ENCODE measurements around the gene TBCK.

Gene TBCK

DNA sequence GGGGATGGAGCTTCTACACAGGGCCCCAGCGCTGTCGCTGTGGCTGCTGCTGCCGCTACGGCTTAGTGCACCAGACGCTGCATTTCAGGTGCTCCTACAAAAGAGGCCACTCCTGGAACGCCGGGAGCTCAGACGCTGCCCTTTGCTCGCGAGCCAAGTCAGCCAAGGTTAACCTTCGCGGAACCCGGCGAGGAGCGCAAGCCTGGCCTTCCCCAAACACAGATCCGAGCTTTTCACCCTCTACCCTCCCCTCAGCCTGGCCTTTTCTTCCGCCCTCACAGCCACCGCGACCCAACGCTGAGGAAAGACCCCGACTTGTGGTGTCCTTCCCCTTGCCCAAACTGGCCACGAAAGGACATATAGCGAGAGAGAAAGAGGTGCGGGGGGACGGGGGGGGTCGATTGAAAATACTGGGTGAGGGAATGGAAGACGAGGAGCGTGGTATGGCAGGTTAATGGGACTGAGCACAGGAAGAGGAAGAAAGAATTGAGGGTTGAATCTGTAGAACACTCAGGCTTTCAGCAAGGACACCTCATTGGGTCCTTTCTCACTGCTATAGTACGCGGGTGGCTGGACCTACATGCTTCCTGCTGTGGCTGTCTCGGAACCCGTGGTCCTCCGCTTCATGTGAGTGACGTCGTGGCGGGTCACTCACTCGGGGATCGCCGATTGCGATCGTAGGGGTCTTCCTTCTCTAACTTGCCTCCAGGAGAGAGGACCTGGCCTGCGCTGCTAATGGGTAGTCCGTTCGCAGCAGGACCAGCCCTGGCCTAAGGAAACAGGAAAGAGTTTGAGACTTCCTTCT lies at the start of gene TBCK, which contains the start of gene AIMP1:
TBCK (minus strand) TSS at position 242 of the 805 bp plus-strand sequence. CDS start 7,249 bp downstream, outside the sequence.
AIMP1 (plus strand) TSS at position 583 of the 805 bp plus-strand sequence. CDS start 8,460 bp downstream, outside the sequence.
- Mint-ChIP-seq H3K4me1 (ENCODE audit: low read depth) (peaks cover 33% of the 10 kb centered on the region), H3K36me3 (ENCODE audit: low read depth) (peaks cover 29% of the 10 kb centered on the region), H3K9me3 (no peaks in the 10 kb centered on the region), H3K27me3 (no peaks in the 10 kb centered on the region), H3K4me3 (no peak within 1 kb of the TSS), H3K27ac (no peak within 1 kb of the TSS)

DNA sequence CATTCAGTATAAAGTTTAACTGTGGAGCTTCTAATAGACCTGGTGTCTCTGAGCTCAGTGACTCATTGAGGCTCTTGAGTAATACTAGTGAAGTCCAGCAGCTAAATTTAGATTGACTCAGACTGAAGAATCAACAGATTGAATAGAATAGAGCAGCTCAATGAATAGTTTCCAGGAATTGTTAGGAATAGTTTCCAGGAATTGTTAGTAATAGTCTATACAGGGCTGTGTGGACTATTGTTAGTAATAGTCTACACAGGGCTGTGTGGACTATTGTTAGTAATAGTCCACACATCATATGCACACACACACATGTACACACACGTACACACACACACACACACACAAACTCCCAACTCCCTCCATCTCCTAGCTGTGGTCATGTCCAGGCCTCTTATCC lies 49.6 kb upstream of the TBCK start:
- Mint-ChIP-seq H3K4me1 (ENCODE audit: low read depth) (no peaks in the 10 kb centered on the region), H3K9me3 (no peaks in the 10 kb centered on the region), H3K4me3 (no peak overlapping the region), H3K36me3 (ENCODE audit: low read depth) (no peaks in the 10 kb centered on the region), H3K27me3 (peaks cover 19% of the 10 kb centered on the region), H3K27ac (no peak overlapping the region)

GRCh38 chr4:106364282-106364681 lies 48.3 kb upstream of the TBCK start:
- Mint-ChIP-seq H3K4me1 (ENCODE audit: low read depth) (no peaks in the 10 kb centered on the region), H3K27ac (no peak overlapping the region), H3K27me3 (peaks cover 9% of the 10 kb centered on the region), H3K36me3 (ENCODE audit: low read depth) (no peaks in the 10 kb centered on the region), H3K9me3 (no peaks in the 10 kb centered on the region), H3K4me3 (no peak overlapping the region)

DNA sequence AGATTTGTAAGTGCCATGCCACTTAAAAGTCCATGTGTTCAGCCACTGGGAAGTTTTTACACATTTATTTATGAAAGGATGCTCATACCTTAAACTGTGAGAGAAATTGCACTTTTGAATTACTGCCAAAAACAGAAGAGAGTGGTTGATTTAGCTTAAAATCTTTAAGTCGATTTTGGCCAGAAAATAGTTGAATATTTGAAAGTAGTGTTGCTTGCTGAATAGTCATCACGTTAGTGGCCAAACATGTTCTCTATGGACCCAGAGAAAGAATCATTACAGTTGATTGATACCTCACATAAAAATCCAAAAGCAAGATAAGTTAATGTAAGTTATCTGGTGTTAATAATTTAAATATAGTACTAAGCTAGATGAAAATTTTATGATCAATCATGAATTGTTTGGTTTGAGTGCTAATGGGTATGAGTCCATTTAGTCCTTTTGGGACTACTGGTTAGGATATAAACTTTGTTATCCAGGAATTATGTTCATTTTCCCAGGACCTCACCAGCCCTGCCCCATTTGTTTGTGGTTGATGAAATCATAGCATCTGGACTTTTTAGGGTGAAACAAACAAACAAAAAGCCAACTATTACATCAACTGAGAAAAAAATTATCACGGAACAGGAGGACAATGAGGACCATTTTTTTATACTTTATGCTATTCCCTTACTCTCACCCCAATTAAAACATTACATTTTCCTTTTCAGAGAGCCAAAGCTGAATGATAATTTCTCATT lies 46.2 kb upstream of the TBCK start:
- H3K27me3 Mint-ChIP-seq: peaks cover 9% of the 10 kb centered on the region
- H3K4me3 Mint-ChIP-seq: no peak overlapping the region
- no peaks in the 10 kb centered on the region for H3K9me3 Mint-ChIP-seq
- peaks cover 3% of the 10 kb centered on the region for H3K4me1 Mint-ChIP-seq (ENCODE audit: low read depth)
- H3K36me3 Mint-ChIP-seq (ENCODE audit: low read depth): no peaks in the 10 kb centered on the region
- H3K27ac Mint-ChIP-seq: no peak overlapping the region

DNA sequence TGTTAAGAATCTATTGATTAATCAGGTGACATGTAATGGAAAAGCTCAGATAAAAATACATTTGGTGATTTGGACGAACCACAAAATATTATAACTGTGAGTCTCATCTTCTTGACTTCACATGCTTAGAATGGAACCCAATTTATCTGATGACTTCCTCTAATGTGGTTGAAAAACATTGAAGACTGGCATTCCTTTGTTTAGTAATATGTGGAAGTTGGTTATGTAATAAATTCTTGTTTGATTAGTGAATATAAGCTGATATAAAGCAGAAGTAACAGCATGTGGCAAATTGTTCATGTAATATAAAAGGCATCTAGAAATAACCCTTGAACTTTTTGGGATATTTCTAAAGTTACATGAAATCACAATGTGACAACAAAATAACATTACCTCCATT lies 42.9 kb upstream of the TBCK start:
- H3K36me3 Mint-ChIP-seq (ENCODE audit: low read depth): no peaks in the 10 kb centered on the region

DNA sequence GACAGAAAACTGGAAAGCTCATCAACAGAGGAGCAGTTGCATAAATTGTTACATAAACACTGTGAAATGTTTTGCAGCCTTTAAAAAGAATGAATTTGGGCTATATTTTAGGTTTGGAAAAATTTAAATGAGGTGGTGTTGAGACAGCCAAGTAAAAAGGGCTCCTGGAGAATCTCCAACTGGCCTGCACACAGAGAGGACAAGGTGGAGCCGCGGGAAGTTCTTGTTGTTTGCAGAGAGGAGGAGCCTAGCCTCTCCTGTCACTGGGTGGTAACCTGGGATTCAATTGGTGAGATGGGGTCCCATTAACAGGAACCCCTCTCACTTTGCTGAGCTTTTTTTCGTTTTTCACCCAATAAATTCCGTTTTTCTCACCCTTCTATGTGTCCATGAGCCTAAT lies 39.2 kb upstream of the TBCK start:
- Mint-ChIP-seq H3K27ac (no peak overlapping the region), H3K9me3 (no peaks in the 10 kb centered on the region), H3K4me3 (no peak overlapping the region), H3K36me3 (ENCODE audit: low read depth) (peaks cover 11% of the 10 kb centered on the region), H3K27me3 (no peaks in the 10 kb centered on the region), H3K4me1 (ENCODE audit: low read depth) (peaks cover 3% of the 10 kb centered on the region)

More for the DNA sequence above, 42.9 kb upstream of the TBCK start:
- Mint-ChIP-seq H3K4me3 (no peak overlapping the region), H3K27me3 (peaks cover 9% of the 10 kb centered on the region), H3K27ac (no peak overlapping the region), H3K4me1 (ENCODE audit: low read depth) (peaks cover 3% of the 10 kb centered on the region), H3K9me3 (no peaks in the 10 kb centered on the region)

GRCh38 chr4:106353786-106354185 lies 37.8 kb upstream of the TBCK start:
- H3K4me3 Mint-ChIP-seq: no peak overlapping the region
- H3K27me3 Mint-ChIP-seq: no peaks in the 10 kb centered on the region
- H3K4me1 Mint-ChIP-seq (ENCODE audit: low read depth): peaks cover 3% of the 10 kb centered on the region
- peaks cover 19% of the 10 kb centered on the region for H3K36me3 Mint-ChIP-seq (ENCODE audit: low read depth)
- H3K9me3 Mint-ChIP-seq: no peaks in the 10 kb centered on the region
- H3K27ac Mint-ChIP-seq: no peak overlapping the region

DNA sequence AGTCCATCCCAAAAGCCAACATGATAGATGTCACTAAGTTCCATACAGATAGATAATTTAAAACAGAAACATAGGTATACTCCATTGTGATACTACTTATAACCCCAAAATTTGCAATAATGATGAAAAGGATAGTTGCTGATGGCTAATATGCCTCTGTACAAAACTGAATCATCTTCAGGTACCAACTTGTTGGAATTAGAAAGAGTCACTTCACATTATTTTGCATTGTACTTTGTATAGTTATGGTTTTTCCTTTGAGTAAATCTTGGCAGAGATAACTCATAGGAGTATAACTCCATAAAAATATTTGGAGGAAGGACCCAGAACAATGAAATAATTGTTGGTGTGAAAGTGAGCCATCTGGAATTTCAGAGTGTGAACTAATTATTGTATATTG lies 35.0 kb upstream of the TBCK start:
- no peaks in the 10 kb centered on the region for H3K9me3 Mint-ChIP-seq
- no peaks in the 10 kb centered on the region for H3K4me1 Mint-ChIP-seq (ENCODE audit: low read depth)
- H3K27ac Mint-ChIP-seq: no peak overlapping the region
- H3K36me3 Mint-ChIP-seq (ENCODE audit: low read depth): peaks cover 34% of the 10 kb centered on the region
- no peak overlapping the region for H3K4me3 Mint-ChIP-seq
- no peaks in the 10 kb centered on the region for H3K27me3 Mint-ChIP-seq

- Mint-ChIP-seq H3K4me1 (ENCODE audit: low read depth) (peaks cover 20% of the 10 kb centered on the region), H3K36me3 (ENCODE audit: low read depth) (peaks cover 53% of the 10 kb centered on the region), H3K27ac (no peak overlapping the region), H3K4me3 (no peak overlapping the region), H3K9me3 (no peaks in the 10 kb centered on the region), H3K27me3 (no peaks in the 10 kb centered on the region)
These were observed 31.2 kb upstream of the TBCK start for GRCh38 chr4:106347167-106347566.

GRCh38 chr4:106344647-106344970 lies 28.6 kb upstream of the TBCK start:
- Mint-ChIP-seq H3K36me3 (ENCODE audit: low read depth) (peaks cover 64% of the 10 kb centered on the region), H3K27ac (no peak overlapping the region), H3K9me3 (no peaks in the 10 kb centered on the region), H3K27me3 (no peaks in the 10 kb centered on the region), H3K4me3 (no peak overlapping the region), H3K4me1 (ENCODE audit: low read depth) (peaks cover 44% of the 10 kb centered on the region)

DNA sequence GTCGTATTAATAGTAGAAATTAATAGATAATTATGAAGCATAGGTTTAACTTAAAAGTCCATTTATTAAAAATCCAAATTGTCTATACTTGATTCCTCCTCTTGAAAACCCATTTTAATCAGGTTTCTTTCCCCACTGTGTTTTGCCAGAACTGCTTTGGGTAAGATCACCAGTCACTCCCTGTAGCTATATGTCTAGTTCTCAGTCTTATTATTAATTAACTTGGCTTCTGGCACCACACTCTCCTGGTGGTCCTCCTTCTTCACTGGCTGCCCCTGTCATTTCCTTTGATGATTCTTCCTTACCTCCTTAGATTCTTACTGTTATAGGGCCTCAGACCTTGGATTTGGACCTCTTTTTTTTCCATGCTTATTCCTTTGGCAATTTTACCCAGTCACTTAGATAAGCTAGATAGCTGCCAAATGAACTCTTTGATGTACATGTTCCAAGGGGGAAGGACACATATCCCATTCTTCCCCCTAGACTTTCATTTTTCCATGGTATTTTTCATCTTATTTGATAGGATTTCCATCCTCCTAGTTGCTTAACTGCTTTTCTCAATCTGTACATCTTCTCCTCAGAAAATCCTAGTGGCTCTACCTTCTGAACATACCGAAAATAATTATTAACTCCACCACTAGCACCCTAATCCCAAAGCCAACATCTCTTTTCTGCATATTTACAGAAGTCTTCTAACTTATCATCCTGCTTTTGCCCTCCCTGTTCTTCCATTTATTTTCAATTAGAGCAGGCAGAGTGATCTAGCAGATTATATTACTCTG lies 28.0 kb upstream of the TBCK start:
- Mint-ChIP-seq H3K9me3 (peaks cover 4% of the 10 kb centered on the region), H3K27me3 (no peaks in the 10 kb centered on the region), H3K4me1 (ENCODE audit: low read depth) (peaks cover 49% of the 10 kb centered on the region), H3K4me3 (no peak overlapping the region), H3K27ac (no peak overlapping the region), H3K36me3 (ENCODE audit: low read depth) (peaks cover 65% of the 10 kb centered on the region)

DNA sequence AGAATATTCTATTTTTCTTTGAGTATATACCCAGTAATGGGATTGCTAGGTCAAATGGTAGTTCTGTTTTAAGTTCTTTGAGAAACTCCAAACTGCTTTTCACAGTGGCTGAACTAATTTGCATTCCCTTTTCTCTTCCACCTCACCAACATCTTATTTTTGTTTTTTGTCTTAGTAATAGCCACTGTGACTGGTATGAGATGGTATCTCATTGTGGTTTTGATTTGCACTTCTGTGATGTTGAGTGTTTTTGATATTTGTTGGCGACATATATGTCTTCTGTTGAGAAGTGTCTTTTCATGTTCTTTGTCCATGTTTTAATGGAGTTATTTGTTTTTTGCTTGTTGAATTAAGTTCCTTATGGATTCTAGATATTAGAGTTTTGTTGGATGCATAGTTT lies 24.8 kb upstream of the TBCK start:
- H3K27ac Mint-ChIP-seq: no peak overlapping the region
- H3K36me3 Mint-ChIP-seq (ENCODE audit: low read depth): peaks cover 79% of the 10 kb centered on the region
- H3K27me3 Mint-ChIP-seq: no peaks in the 10 kb centered on the region
- peaks cover 15% of the 10 kb centered on the region for H3K9me3 Mint-ChIP-seq
- H3K4me1 Mint-ChIP-seq (ENCODE audit: low read depth): peaks cover 52% of the 10 kb centered on the region
- no peak overlapping the region for H3K4me3 Mint-ChIP-seq

DNA sequence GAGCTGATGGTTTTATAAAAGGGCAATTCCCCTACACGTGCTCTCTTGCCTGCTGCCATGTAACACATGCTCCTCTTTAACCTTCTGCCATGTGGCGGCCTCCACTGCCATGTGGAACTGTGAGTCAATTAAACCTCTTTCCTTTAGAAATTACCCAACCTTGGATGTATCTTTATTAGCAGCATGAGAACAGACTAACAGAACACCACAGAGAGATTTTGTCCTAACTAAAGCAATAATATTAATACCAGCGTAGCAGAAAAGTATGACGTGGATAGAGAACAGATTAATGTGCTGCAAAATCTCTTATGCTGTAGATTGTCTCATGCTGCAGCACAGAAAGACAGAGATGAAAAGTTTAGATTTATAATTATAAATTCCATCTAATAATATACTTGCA lies 23.4 kb upstream of the TBCK start:
- H3K4me1 Mint-ChIP-seq (ENCODE audit: low read depth): peaks cover 48% of the 10 kb centered on the region
- H3K27me3 Mint-ChIP-seq: no peaks in the 10 kb centered on the region
- no peak overlapping the region for H3K27ac Mint-ChIP-seq
- peaks cover 90% of the 10 kb centered on the region for H3K36me3 Mint-ChIP-seq (ENCODE audit: low read depth)
- H3K9me3 Mint-ChIP-seq: peaks cover 15% of the 10 kb centered on the region
- no peak overlapping the region for H3K4me3 Mint-ChIP-seq

- Mint-ChIP-seq H3K27ac (no peak overlapping the region), H3K4me1 (ENCODE audit: low read depth) (peaks cover 42% of the 10 kb centered on the region), H3K9me3 (peaks cover 15% of the 10 kb centered on the region), H3K36me3 (ENCODE audit: low read depth) (peaks cover 88% of the 10 kb centered on the region), H3K27me3 (no peaks in the 10 kb centered on the region), H3K4me3 (no peak overlapping the region)
These were observed 22.7 kb upstream of the TBCK start for GRCh38 chr4:106338671-106339070.

DNA sequence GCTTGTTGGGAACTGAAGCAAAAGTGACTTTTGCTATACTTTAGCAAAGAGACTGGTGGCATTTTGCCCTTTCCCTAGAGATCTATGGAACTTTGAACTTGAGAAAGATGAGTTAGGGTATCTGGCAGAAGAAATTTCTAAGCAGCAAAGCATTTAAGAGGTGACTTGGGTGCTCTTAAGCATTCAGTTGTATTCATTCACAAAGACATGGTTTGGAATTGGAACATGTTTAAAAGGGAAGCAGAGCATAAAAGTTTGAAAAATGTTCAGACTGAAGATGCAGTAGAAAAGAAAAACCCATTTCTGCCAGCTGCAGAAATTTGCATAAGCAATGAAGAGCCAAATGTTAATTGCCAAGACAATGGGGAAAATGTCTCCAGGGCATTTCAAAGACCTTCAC lies 21.9 kb upstream of the TBCK start:
- no peak overlapping the region for H3K27ac Mint-ChIP-seq
- peaks cover 38% of the 10 kb centered on the region for H3K4me1 Mint-ChIP-seq (ENCODE audit: low read depth)
- peaks cover 15% of the 10 kb centered on the region for H3K9me3 Mint-ChIP-seq
- H3K4me3 Mint-ChIP-seq: no peak overlapping the region
- H3K36me3 Mint-ChIP-seq (ENCODE audit: low read depth): peaks cover 92% of the 10 kb centered on the region
- H3K27me3 Mint-ChIP-seq: no peaks in the 10 kb centered on the region

All from stimulated activated naive CD8-positive, alpha-beta T cell treated with anti-CD3 and anti-CD28 coated beads, Interleukin-15, Interleukin-2, amounts not matched to agents 100 ng/mL and 50 ng/mL, for 24 hours (primary cell).